C4-2B (cell line): ENCODE data around the gene BPI.

Experiments used
- CTCF ChIP-seq: fragments of 450-650 bp; conservative IDR thresholded peaks from 2 replicates; pipeline ENCODE4 v1.5.1; 2017; ENCODE audit warnings: mild to moderate bottlenecking
- ZFX ChIP-seq: fragments of 450-650 bp; IDR thresholded peaks from 2 replicates; pipeline ENCODE4 v1.6.1; 2017

- TF ChIP-seq CTCF = no peak
- TF ChIP-seq ZFX = no peak
These were observed 38.9 kb downstream of the BPI start for GRCh38 chr20:38342713-38343310.
